GM10266 (cell line): ENCODE data around the gene PPP2R3A.

Experiments used
- DNase-seq: peaks from one replicate; pipeline ENCODE4 v3.0.0; 2012; ENCODE audit errors: extremely low spot score
- CTCF ChIP-seq: IDR thresholded peaks from 2 replicates; pipeline ENCODE4 v1.5.1; 2012; ENCODE audit warnings: mild to moderate bottlenecking, low read depth; ENCODE audit not compliant: control insufficient read depth, insufficient read depth; ENCODE audit errors: missing control alignments

PPP2R3A gene

GRCh38 chr3:135970506-135971116 is 5.1 kb downstream of the PPP2R3A start:
- TF ChIP-seq CTCF: no peak
- DNase-seq: no peak

- no peak for DNase-seq
- TF ChIP-seq CTCF: no peak
Measured at GRCh38 chr3:135973841-135974240, 8.3 kb downstream of the PPP2R3A start.

GRCh38 chr3:135975053-135975452 is 9.5 kb downstream of the PPP2R3A start:
- no peak for DNase-seq
- TF ChIP-seq CTCF: no peak

GRCh38 chr3:135975536-135975935 is 10.0 kb downstream of the PPP2R3A start:
- no peak for TF ChIP-seq CTCF
- DNase-seq: no peak

GRCh38 chr3:135980343-135980742 is 14.8 kb downstream of the PPP2R3A start:
- no peak for TF ChIP-seq CTCF
- no peak for DNase-seq

GRCh38 chr3:135981701-135982403 is 16.3 kb downstream of the PPP2R3A start:
- no peak for DNase-seq
- no peak for TF ChIP-seq CTCF

GRCh38 chr3:135982404-135982761 is 16.9 kb downstream of the PPP2R3A start:
- TF ChIP-seq CTCF: no peak
- DNase-seq: no peak
